GM18511 (cell line): ENCODE measurements around the gene CCDC137.

Experiments
- ATAC-seq: cut with Tn5 transposase; IDR thresholded peaks from one replicate; pipeline ENCODE4 v1.9.1; 2021; ENCODE audit warnings: mild to moderate bottlenecking, moderate library complexity; ENCODE audit not compliant: unreplicated experiment

CCDC137 gene

GRCh38 chr17:81682565-81683207 lies 16.1 kb downstream of the CCDC137 start:
- no peak for ATAC-seq

- peak; percentile 14 for ATAC-seq
These were observed 16.7 kb downstream of the CCDC137 start for GRCh38 chr17:81683208-81683583.

GRCh38 chr17:81683584-81684441 lies 17.3 kb downstream of the CCDC137 start, which contains the start of the genes ARL16 and HGS:
Gene ARL16 (minus strand): TSS chr17:81683797. CDS start chr17:81683753, 44 bp downstream.
Gene HGS (plus strand): TSS chr17:81684011. CDS start chr17:81684067, 56 bp downstream.
- peak; percentile 94 for ATAC-seq

GRCh38 chr17:81684442-81684911 lies 17.9 kb downstream of the CCDC137 start:
- ATAC-seq, result no peak

- no peak for ATAC-seq
These were observed 18.6 kb downstream of the CCDC137 start for GRCh38 chr17:81685108-81685507.

- ATAC-seq, result no peak
These were observed 20.1 kb downstream of the CCDC137 start for GRCh38 chr17:81686614-81687013.

- no peak for ATAC-seq
These were observed 21.4 kb downstream of the CCDC137 start for GRCh38 chr17:81687770-81688541.

- ATAC-seq, result no peak
These were observed 22.1 kb downstream of the CCDC137 start for GRCh38 chr17:81688616-81689015.

GRCh38 chr17:81690066-81690465 lies 23.5 kb downstream of the CCDC137 start:
- no peak for ATAC-seq

- ATAC-seq, result no peak
These were observed 24.0 kb downstream of the CCDC137 start for GRCh38 chr17:81690549-81690948.

- no peak for ATAC-seq
These were observed 24.7 kb downstream of the CCDC137 start for GRCh38 chr17:81691196-81691595.

GRCh38 chr17:81691608-81692007 lies 25.1 kb downstream of the CCDC137 start:
- no peak for ATAC-seq

GRCh38 chr17:81693509-81694210 lies 27.1 kb downstream of the CCDC137 start:
- ATAC-seq, result no peak

GRCh38 chr17:81694810-81695209 lies 28.3 kb downstream of the CCDC137 start:
- no peak for ATAC-seq

- no peak for ATAC-seq
These were observed 28.7 kb downstream of the CCDC137 start for GRCh38 chr17:81695211-81695610.

GRCh38 chr17:81695801-81696200 lies 29.3 kb downstream of the CCDC137 start:
- ATAC-seq, result no peak

- ATAC-seq, result no peak
These were observed 29.8 kb downstream of the CCDC137 start for GRCh38 chr17:81696218-81696941.

GRCh38 chr17:81697261-81698044 lies 30.9 kb downstream of the CCDC137 start:
- no peak for ATAC-seq
